Measurements from ENCODE around the gene LRCH1.

The LRCH1 gene

GRCh38 chr13:46535825-46536224 lies 17.1 kb upstream of the LRCH1 start:
- no peaks in the 10 kb centered on the region for H3K36me3 ChIP-seq (ENCODE audit: control insufficient read depth, insufficient read depth, low read length, severe bottlenecking)
- H3K4me3 ChIP-seq (ENCODE audit: low read length) = no peak overlapping the region
- H3K9ac ChIP-seq (ENCODE audit: low read length) = no peak overlapping the region
- peaks cover 8% of the 10 kb centered on the region for H3K4me1 ChIP-seq (ENCODE audit: control insufficient read depth, insufficient read depth, low read length)
- DNase-seq (ENCODE audit: low read depth) = peak; percentile 73
- no peaks in the 10 kb centered on the region for H3K9me3 ChIP-seq (ENCODE audit: control insufficient read depth, low read length)
- H3K27me3 ChIP-seq (replicated peaks; ENCODE audit: control insufficient read depth, insufficient read depth, low read length) = no peaks in the 10 kb centered on the region

- Histone ChIP-seq H3K36me3 (ENCODE audit: control insufficient read depth, insufficient read depth, low read length, severe bottlenecking) (no peaks in the 10 kb centered on the region), H3K9ac (ENCODE audit: low read length) (no peak overlapping the region), H3K4me3 (ENCODE audit: low read length) (no peak overlapping the region), H3K4me1 (ENCODE audit: control insufficient read depth, insufficient read depth, low read length) (peaks cover 3% of the 10 kb centered on the region), H3K27me3 (replicated peaks; ENCODE audit: control insufficient read depth, insufficient read depth, low read length) (no peaks in the 10 kb centered on the region), H3K9me3 (ENCODE audit: control insufficient read depth, low read length) (no peaks in the 10 kb centered on the region)
- no peak for DNase-seq (ENCODE audit: low read depth)
Observed at GRCh38 chr13:46536341-46536740, 16.6 kb upstream of the LRCH1 start.

- no peak overlapping the region for H3K4me3 ChIP-seq (ENCODE audit: low read length)
- H3K9me3 ChIP-seq (ENCODE audit: control insufficient read depth, low read length) = no peaks in the 10 kb centered on the region
- DNase-seq (ENCODE audit: low read depth) = no peak
- no peak overlapping the region for H3K9ac ChIP-seq (ENCODE audit: low read length)
- no peaks in the 10 kb centered on the region for H3K36me3 ChIP-seq (ENCODE audit: control insufficient read depth, insufficient read depth, low read length, severe bottlenecking)
- H3K27me3 ChIP-seq (replicated peaks; ENCODE audit: control insufficient read depth, insufficient read depth, low read length) = no peaks in the 10 kb centered on the region
- peaks cover 3% of the 10 kb centered on the region for H3K4me1 ChIP-seq (ENCODE audit: control insufficient read depth, insufficient read depth, low read length)
Observed at GRCh38 chr13:46539231-46539630, 13.7 kb upstream of the LRCH1 start.

DNA sequence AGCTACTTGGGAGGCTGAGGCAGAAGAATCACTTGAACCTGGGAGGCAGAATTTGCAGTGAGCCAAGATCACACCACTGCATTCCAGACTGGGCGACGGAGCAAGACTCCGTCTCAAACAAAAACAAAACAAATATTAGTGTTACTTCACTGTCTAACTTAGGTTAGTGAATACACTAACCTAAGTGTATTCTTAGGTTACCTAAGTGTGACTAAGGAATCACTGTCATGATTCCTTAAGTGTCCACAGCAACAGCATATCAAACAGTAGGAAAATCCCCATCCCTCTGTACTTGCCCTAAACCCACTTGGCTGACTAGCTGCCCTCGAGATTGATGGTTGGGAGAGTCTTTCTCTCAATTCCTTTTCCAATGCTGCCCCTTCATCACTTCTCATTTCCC lies 11.8 kb upstream of the LRCH1 start:
- Histone ChIP-seq H3K36me3 (ENCODE audit: control insufficient read depth, insufficient read depth, low read length, severe bottlenecking) (no peaks in the 10 kb centered on the region), H3K4me1 (ENCODE audit: control insufficient read depth, insufficient read depth, low read length) (peaks cover 3% of the 10 kb centered on the region), H3K4me3 (ENCODE audit: low read length) (no peak overlapping the region), H3K9me3 (ENCODE audit: control insufficient read depth, low read length) (no peaks in the 10 kb centered on the region), H3K9ac (ENCODE audit: low read length) (no peak overlapping the region), H3K27me3 (replicated peaks; ENCODE audit: control insufficient read depth, insufficient read depth, low read length) (no peaks in the 10 kb centered on the region)
- DNase-seq (ENCODE audit: low read depth) = no peak

DNA sequence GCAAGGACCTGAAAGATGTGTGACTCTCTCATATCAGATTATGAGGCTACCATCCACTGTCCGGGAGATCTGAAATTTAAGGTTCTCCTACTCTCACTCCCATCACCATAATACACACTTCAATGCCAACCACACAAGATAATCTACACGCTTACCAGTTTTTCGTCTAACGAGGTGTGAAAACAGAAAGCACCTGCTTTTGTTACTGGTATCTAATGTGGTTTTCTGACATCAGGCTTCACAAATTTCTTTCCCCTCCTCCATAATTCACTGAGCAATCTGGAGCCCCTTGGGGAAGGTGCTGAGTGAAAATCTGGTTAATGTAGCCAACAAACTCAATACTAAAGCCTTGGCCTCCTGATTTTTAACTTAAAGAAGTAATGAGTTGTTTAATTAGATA lies 10.1 kb upstream of the LRCH1 start:
- H3K9ac ChIP-seq (ENCODE audit: low read length) = no peak overlapping the region
- no peaks in the 10 kb centered on the region for H3K27me3 ChIP-seq (replicated peaks; ENCODE audit: control insufficient read depth, insufficient read depth, low read length)
- no peak for DNase-seq (ENCODE audit: low read depth)
- no peak overlapping the region for H3K4me3 ChIP-seq (ENCODE audit: low read length)
- H3K4me1 ChIP-seq (ENCODE audit: control insufficient read depth, insufficient read depth, low read length) = no peaks in the 10 kb centered on the region
- H3K9me3 ChIP-seq (ENCODE audit: control insufficient read depth, low read length) = no peaks in the 10 kb centered on the region
- no peaks in the 10 kb centered on the region for H3K36me3 ChIP-seq (ENCODE audit: control insufficient read depth, insufficient read depth, low read length, severe bottlenecking)

DNA sequence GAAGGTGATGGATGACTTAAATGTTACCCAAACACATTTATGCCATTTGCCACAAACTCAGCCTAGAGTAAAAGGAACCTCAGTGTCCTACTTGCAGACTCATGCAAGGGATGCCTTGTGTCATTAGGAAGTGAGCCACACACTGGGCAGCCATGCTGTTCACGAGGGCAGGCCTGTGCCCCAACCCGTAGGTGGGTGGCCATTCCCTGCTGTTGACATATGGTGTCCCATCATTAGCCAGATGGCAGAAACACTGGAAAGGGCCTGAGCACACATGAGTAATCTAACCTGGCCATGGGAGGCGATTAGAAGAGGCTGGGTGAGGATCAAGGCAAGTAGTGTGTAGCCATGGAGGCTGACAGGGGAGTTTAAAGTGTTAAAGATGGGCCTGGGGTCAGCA lies 9.7 kb upstream of the LRCH1 start:
- Histone ChIP-seq H3K36me3 (ENCODE audit: control insufficient read depth, insufficient read depth, low read length, severe bottlenecking) (no peaks in the 10 kb centered on the region), H3K4me1 (ENCODE audit: control insufficient read depth, insufficient read depth, low read length) (no peaks in the 10 kb centered on the region), H3K27me3 (replicated peaks; ENCODE audit: control insufficient read depth, insufficient read depth, low read length) (no peaks in the 10 kb centered on the region), H3K4me3 (ENCODE audit: low read length) (no peak overlapping the region), H3K9me3 (ENCODE audit: control insufficient read depth, low read length) (no peaks in the 10 kb centered on the region), H3K9ac (ENCODE audit: low read length) (no peak overlapping the region)
- DNase-seq (ENCODE audit: low read depth) = no peak

GRCh38 chr13:46544208-46544607 lies 8.8 kb upstream of the LRCH1 start:
- H3K9me3 ChIP-seq (ENCODE audit: control insufficient read depth, low read length) = no peaks in the 10 kb centered on the region
- H3K4me3 ChIP-seq (ENCODE audit: low read length) = no peak overlapping the region
- H3K27me3 ChIP-seq (replicated peaks; ENCODE audit: control insufficient read depth, insufficient read depth, low read length) = no peaks in the 10 kb centered on the region
- no peak for DNase-seq (ENCODE audit: low read depth)
- no peaks in the 10 kb centered on the region for H3K4me1 ChIP-seq (ENCODE audit: control insufficient read depth, insufficient read depth, low read length)
- H3K9ac ChIP-seq (ENCODE audit: low read length) = no peak overlapping the region
- no peaks in the 10 kb centered on the region for H3K36me3 ChIP-seq (ENCODE audit: control insufficient read depth, insufficient read depth, low read length, severe bottlenecking)

DNA sequence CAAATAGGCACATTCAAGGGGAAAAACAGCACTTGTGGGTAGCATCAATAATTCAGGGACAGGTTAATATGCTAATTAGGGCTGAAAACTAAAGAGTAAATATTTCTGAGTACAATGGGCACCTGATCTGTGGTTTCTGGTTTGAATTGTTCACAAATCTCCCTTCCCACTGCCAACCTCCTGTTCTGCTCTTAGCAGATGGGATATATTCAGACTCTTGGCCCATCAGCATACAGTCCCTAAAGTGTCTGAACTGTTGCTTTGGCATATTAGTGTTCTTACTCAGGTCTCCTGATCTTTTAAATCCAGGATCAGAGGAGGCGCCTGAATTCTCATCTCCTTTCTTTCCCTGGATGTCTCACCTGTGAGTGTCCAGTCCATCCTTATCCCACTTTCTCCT lies 8.2 kb upstream of the LRCH1 start:
- Histone ChIP-seq H3K4me3 (ENCODE audit: low read length) (no peak overlapping the region), H3K9me3 (ENCODE audit: control insufficient read depth, low read length) (no peaks in the 10 kb centered on the region)
- no peak for DNase-seq (ENCODE audit: low read depth)

DNA sequence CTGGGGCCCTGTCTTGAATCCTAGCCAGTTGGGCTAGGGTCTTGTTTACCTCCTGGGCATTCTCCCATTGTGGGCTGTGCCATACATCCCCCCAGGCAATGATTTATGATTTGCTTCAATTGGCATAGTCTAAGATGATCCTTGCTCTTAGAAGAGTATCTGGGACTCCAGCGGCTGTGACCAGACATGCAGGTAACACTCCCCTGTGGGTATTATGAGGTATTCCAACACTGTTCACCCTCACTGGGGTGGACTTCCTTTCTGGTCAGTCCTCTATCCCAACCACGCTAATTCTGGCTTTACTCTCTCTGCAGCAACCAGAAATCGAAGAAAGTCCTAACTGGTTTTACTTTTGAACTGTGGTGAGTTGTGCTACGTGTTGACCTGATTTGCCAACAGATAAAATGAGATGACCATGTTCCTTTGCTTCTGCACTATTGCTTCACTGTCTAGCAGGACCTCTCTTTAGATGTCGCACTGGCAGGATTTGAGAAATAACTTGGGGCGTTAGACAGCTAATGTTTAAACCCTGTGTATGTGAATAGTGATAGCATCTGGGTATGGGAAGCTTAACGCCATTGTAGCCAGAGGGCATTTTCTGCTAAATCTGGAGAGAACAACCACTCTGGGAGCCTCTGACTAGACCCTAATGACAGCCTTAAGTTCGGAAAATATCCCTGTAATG lies 6.7 kb upstream of the LRCH1 start:
- H3K36me3 ChIP-seq (ENCODE audit: control insufficient read depth, insufficient read depth, low read length, severe bottlenecking) = no peaks in the 10 kb centered on the region
- H3K9me3 ChIP-seq (ENCODE audit: control insufficient read depth, low read length) = no peaks in the 10 kb centered on the region
- no peak overlapping the region for H3K9ac ChIP-seq (ENCODE audit: low read length)
- H3K4me1 ChIP-seq (ENCODE audit: control insufficient read depth, insufficient read depth, low read length) = no peaks in the 10 kb centered on the region
- no peak for DNase-seq (ENCODE audit: low read depth)
- H3K27me3 ChIP-seq (replicated peaks; ENCODE audit: control insufficient read depth, insufficient read depth, low read length) = no peaks in the 10 kb centered on the region
- no peak overlapping the region for H3K4me3 ChIP-seq (ENCODE audit: low read length)

More for the DNA sequence above, 8.2 kb upstream of the LRCH1 start:
- H3K27me3 ChIP-seq (replicated peaks; ENCODE audit: control insufficient read depth, insufficient read depth, low read length) = no peaks in the 10 kb centered on the region
- H3K4me1 ChIP-seq (ENCODE audit: control insufficient read depth, insufficient read depth, low read length) = no peaks in the 10 kb centered on the region
- H3K36me3 ChIP-seq (ENCODE audit: control insufficient read depth, insufficient read depth, low read length, severe bottlenecking) = no peaks in the 10 kb centered on the region
- H3K9ac ChIP-seq (ENCODE audit: low read length) = no peak overlapping the region

- no peak overlapping the region for H3K4me3 ChIP-seq (ENCODE audit: low read length)
- H3K27me3 ChIP-seq (replicated peaks; ENCODE audit: control insufficient read depth, insufficient read depth, low read length) = no peaks in the 10 kb centered on the region
- no peak overlapping the region for H3K9ac ChIP-seq (ENCODE audit: low read length)
- H3K9me3 ChIP-seq (ENCODE audit: control insufficient read depth, low read length) = no peaks in the 10 kb centered on the region
- H3K36me3 ChIP-seq (ENCODE audit: control insufficient read depth, insufficient read depth, low read length, severe bottlenecking) = no peaks in the 10 kb centered on the region
- DNase-seq (ENCODE audit: low read depth) = no peak
- H3K4me1 ChIP-seq (ENCODE audit: control insufficient read depth, insufficient read depth, low read length) = peaks cover 17% of the 10 kb centered on the region
Observed at GRCh38 chr13:46550822-46551221, 2.1 kb upstream of the LRCH1 start.

- Histone ChIP-seq H3K4me1 (ENCODE audit: control insufficient read depth, insufficient read depth, low read length) (peaks cover 17% of the 10 kb centered on the region), H3K27me3 (replicated peaks; ENCODE audit: control insufficient read depth, insufficient read depth, low read length) (no peaks in the 10 kb centered on the region), H3K9ac (ENCODE audit: low read length) (peak overlapping the region; percentile 90), H3K9me3 (ENCODE audit: control insufficient read depth, low read length) (no peaks in the 10 kb centered on the region), H3K36me3 (ENCODE audit: control insufficient read depth, insufficient read depth, low read length, severe bottlenecking) (no peaks in the 10 kb centered on the region), H3K4me3 (ENCODE audit: low read length) (peak overlapping the region; percentile 85)
- peak; percentile 87 for DNase-seq (ENCODE audit: low read depth)
Observed at GRCh38 chr13:46551410-46552302, 1.3 kb upstream of the LRCH1 start.
